HG03045 (cell line): ENCODE results near the gene C3orf18.

ENCODE experiments used
- ATAC-seq: cut with Tn5 transposase; IDR thresholded peaks from one replicate; pipeline ENCODE4 v1.9.1; 2021; ENCODE audit warnings: mild to moderate bottlenecking, moderate library complexity; ENCODE audit not compliant: unreplicated experiment

Gene C3orf18

DNA sequence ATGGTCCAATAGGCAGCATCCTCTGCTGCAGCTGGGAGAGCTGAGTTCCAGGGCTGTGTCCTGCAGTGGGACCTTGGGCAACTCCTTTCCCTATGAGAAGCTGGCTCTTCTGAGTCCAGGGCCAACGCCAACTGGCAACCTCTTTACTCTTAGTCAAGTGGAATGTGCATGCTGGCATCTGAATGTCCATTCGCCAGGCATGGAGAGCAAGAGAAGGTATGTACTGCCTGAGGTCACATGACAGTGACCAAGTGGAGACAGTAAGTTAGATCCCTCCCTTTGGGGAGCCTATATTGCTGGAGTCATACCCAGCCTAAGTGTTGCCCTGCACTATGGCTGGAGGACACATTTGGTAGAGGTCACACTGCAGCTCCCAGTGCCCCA lies 13.9 kb upstream of the C3orf18 start:
- ATAC-seq: no peak

DNA sequence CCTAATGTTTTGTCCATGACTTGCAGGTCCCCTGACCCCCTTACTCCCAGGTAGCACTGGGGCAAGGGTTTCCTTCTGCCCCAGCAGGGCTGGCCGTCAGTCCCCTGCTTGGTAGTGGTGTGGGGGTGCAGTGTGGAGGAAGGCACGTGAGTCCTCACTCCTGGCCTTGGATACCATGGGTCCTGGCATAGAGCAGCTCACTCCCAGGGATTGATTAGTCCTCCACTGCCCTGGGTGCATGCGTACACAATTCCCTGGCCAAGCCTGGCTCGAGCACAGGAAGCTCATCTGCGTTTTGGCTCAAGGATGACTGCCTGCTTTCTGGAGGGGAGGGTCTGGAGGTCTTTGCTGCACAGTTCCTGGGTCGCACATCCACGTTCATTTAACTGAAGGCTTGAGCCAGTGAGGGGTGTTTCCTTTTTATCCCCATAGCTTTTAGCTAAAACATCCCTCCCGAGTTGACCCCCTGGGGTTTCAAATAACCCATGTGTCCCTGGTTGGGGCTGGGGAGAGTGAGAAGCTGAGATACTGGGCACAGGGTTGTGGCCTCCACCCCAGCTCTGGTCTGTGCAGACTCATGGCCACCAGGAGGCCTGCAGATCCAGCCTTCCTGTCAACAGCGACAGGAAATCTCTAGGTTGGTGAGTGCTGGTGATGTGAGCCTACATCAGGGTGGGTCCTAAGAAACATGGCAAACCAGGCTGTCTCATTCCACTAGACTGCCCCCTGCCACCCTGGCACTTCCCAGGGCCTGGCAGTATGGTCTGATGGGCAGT lies 13.3 kb upstream of the C3orf18 start:
- no peak for ATAC-seq

DNA sequence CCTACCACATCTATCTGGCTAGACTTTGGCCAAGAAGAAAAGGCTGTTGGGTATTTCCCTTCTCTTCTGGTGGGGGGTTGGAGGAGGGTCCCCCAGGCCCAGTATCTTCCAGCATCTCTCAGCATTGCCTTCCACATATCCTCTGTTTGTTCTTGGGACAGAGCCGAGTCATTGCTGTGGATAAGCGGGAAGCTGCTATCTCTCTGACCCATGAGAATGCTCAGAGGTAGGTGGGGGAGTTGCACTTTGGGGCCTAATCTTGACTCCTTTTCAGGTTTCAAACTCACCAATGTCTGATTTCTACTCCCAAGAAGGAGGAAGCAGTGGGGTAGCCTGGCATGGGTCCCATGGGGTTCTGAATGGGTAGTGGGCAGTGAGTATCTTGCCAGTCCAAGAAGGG lies 9.8 kb upstream of the C3orf18 start:
- ATAC-seq: no peak

DNA sequence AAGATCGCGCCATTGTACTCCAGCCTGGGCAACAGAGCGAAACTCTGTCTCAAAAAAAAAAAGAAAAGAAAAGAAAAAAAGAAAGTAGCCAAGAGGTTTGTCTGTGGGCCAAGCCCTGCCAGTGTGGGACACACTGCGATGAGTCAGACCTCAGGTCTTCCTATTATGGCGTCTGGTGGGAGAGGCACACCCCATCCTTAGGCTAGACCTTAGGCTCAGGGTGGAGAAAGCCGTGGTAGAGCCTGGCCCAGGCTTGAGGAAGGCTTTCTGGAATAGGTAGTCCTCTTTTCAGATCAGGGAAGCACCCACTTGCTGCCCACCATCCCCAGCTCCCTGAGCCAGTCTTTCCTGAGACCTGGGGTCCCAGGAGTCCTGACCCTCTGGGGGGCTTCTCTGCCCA lies 7.8 kb upstream of the C3orf18 start:
- no peak for ATAC-seq

DNA sequence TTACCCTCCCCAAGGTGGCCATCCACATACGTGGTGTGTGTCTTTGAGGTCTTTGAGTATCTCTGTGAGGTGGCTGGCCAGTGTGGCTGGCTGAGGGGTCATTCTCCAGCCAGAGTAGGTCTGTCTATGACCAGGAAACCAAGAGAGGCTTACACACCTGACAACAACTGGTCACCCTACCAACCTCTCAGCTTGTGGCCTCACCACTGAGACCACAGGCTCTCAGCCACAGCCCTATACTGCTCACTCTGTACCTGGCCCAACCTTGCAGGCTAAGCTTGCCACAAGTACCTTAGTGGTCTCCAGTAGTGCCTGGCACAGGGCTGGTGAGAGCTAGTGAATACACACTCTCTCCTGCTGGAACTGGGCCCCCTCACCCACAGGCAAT lies 6.9 kb upstream of the C3orf18 start:
- no peak for ATAC-seq

DNA sequence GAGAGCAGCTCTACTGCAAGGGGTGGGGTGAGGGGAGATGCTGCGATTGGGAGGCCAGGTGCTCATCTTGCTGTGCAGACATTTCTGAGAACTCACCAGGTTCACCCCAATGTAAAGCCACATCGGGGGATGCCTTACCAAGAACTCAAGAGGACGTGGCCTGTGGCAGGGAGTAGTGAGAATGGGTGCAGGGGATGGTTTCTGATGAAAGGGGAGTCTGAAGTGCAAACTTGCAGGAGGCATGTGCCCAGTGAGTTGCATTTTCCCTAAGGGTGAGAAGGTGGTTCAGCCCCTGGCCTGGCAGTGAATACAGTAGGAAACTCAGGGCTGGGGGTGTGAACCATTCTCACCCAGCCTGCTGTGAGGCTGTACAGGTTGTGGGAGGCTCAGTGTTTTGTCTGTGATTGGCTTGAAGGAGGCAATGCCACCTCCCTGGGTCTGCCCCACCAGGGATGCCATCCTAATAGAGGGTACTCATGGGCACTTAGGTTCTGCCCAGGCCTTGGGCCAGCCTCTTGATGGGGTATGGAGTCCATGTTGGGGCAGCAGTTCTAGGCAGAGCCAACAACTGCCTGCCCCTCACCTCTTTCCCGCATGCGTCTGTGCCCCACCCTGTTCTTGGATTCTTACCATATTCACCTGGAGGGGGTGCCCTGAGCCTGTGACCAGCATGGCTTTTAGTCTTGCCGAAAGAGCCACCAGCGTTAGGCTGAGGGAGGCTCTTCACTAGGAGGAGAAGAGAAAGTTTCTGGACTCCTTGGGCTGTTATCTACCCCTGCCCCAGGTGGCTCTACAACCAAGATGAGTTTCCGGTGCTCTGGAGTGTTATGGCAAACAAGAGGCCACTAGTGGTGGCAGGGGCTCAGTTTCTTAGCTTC lies 6.3 kb upstream of the C3orf18 start:
- no peak for ATAC-seq

DNA sequence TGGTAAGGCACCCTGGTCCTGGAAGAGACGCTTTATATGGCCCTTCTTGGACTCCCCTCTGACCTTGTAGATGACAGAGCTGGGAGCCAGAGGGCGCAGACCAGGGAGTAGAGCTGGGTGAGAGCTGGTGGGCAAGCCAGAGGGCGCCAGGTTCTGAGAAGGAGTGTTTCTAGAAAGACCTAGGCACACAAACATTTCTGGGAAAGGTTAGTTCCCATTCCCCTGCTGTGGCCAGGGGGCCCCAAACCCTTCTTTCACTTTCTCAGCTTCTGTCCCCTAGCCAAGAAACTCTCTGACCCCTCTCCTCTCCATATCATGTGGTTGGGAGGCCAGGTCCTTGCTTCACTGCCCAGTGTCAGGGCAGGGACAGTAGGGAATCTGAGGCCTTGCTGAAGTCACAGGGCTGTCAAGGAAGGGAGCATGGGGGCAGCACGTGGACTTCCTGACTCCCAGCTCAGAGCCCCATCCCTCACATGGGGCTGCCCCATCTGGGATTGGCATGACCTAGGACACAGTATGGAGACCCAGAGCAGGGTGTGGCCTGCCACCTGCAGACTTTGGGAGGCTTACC lies 5.3 kb upstream of the C3orf18 start:
- no peak for ATAC-seq

DNA sequence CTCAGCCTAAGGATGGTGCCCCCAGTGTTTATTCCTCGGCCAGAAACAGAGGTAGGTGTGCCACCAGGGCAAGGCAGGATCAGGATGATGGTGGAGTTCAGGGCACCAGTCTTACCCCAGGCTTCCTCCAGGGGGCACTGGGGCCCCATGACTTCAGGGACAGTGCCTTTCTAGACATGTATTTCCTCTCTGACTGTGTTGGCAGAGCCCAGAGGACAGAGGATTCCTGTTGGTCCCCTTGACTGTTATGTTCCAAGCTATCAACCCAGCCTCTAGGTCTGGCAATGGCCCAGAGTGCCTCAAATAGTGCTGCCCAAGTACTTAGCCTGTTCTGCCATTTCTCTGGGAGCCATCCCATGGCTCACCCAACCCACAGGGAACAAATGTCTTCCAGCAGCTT lies 4.6 kb upstream of the C3orf18 start:
- no peak for ATAC-seq

DNA sequence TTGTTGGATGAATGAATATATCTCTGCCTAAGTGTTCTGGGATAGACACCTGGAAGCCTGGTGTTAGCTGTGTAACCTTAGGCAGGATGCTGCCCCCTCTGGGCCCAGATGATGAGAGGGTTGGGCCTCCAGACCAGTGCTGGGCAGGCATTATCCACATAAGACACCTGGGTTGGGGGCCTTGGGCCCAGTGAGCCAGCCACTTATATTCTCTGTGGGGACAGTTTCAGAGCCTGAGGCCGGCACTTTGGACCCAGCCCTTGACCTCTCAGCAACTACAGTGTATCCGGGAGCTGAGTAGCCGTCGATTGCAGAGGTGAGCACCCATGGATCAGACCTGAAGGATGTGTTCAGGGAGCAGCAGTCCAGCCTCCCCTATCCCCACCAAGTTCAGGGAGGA lies 3.9 kb upstream of the C3orf18 start:
- ATAC-seq: no peak

DNA sequence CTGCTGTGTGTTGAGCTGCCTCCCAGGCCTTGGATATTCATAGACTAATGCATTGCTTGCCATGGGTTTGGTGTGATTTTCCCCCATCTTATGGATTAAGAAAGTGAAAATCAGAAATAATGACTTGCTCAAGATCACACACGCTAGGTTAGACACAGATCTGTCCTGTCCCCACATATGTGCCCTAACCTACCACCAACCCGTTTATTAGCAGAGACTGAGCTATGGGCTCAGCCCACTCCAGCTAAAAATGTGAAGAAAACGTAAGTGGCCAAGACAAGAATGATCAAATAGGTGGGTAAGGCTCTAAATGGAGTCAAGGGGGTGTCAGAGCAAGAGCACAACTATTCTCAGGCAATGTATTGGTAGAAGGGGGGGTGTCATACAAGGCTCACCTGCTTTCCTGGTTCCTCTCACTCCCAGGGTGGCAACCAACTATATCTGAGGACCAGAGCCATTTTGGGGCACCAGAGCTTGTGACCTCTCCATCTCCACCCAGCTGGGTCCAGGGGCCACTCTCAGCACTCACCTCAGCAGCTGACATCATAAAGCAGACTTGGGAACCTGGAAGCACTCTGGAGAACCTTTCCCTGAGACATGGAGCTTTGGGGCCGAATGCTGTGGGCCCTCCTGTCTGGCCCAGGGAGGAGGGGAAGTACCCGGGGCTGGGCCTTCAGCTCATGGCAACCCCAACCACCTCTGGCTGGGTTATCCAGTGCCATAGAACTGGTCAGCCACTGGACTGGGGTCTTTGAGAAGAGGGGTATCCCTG lies 3.1 kb upstream of the C3orf18 start:
- ATAC-seq: no peak

DNA sequence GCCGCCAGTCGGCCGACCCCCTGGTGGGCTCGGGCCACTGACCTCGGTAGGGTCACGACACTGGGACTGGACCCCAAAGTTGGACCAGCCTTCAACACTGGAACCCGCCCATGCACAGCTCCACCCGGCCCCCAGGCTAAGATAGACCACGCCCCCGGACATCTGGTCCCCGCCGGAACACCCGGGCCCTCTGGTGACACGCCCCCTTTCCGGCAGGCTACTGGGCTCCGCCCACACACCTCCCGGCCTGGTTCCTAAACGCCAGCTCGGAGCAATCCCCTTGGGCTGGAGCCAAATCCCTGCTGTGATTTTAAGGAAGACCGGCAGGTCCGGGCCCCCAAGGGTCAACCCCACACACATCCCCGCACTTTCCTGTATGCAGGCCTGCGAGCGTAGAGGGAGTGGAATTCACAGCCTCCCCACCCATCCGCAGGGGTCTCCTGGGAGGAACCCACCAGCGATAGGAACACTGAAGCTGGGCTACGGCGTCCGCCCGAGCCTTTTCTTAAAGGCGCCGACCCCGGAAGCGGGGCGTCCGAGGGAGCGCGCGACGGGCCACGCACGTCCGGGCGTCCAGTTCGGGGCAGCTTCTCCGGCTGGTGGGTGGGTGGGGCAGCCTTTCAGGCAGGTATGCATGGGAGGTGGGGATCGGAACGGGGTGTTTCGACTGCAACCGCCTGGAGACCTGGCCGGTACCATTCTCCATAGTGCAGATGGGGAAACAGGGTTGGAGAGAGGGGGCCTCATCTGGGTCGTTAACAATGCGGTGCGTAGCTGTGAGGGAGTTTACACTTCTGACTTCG lies 1.6 kb upstream of the C3orf18 start, which contains the start of gene HEMK1:
Gene HEMK1, plus strand, starts transcription at position 576 of the 803 bp plus-strand sequence. CDS start 1,583 bp downstream, outside the sequence.
- ATAC-seq: peak; percentile 69

DNA sequence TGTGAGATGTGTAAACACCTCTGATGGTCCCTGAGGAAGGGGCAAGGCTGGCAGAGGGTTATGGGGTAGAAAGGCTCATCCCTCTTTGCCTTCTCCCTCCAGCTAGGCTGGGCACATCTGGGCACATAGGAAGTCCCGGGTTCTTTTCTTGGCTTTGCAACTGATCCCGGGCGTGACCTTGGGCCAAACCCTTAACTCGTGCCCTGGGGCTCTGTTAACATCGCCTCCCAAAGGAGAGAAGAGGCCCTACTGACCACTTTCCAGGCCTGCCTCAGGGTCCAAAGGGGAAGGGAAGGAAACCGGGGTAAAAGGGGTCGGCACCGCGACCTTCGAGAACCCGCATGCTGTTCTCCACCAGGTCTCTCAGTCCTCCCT lies 549 bp downstream of the C3orf18 start:
- no peak for ATAC-seq

DNA sequence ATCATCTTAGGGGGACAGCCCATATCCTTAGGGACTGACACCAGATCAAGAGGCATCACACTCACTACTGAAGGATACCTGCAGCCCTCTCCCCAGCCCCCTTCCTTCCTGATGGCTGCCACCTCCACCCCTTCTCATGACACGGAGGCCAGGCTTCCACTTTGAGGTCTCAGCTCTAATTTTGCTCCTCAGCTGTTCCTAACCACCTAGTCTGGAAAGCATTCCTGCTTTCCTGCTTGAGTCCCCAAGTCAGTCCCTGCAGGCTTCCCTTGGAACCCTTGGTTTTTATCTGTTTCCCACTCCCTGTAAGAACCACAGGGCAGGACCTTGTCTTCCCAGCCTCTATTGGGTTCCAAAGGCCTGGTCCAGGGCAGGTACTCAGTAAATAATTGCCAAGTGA lies 3.2 kb downstream of the C3orf18 start:
- no peak for ATAC-seq

DNA sequence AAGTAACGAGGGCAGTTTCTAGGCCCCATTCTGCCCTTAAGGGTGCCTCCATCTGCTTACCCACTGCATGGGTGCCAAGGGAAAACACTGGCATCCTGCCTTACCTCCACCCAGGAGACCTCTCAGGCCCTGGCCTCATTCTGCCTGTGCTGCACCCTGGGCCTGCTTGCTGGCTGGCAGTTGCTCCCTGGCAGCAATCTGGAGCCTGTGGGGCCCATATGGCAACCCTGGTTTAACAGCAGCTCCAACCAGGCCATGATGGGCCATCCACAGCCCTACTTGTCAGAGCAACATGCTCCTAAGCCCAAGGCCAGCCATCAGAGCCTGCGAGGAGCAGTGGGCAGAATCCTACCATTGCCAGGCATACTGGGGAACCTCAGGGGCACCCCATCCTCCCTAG lies 3.7 kb downstream of the C3orf18 start:
- ATAC-seq: no peak

DNA sequence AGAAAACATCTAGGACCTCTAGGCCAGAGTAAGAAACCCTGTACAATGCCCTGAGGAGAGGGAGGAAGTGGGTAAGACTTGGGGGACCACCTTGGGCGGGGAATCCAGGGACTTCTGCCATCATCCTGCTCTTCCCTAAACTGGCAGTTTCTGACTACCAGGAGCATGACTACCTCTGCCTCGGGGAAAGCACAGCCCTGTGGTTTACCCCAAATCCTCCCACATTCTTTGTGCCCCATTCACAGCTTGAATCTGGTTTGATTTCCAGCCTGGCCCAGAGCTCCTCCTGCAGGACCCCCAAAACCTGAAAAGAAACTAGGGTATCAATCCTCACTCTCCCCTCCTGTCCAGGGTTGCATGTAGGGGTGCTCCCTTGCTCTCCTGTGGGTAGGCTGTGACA lies 4.7 kb downstream of the C3orf18 start:
- ATAC-seq: no peak

DNA sequence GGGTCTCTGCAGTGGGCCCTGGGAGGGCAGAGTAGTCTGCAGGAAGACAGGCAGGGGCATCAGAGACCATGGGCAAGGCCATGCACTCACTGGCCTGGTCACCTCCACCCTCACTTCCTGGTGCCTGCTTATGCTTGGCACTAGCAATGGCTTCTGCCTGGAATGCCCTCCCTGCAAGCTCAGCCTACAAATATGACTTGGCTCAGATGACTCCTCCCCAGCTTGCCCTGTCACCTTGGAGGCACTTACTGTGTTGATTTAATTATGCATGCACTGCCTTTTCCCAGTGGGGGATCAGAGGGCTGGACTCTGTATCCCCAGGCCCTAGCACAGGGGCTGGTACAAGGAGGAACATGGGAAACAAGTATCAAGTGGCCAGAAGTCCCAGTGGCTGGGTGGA lies 7.8 kb downstream of the C3orf18 start:
- ATAC-seq: no peak

DNA sequence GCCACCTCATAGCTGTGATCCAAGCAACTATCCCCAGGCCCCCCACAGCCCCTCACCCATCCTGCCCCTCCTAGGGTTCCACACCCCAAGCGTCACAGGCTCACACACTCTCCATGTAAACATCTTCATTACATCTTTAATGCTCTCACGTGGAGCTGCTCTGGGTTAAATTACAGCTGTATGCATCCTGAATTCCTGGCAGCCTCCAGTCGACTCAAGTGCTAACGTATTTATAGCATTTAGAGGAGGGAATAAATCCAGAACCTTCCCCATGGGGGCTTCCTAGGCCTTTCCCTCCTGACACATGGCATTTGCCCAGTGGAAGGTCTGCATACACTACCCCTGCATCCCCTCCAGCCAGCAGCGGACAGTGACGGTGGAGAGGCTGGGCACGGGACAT lies 9.6 kb downstream of the C3orf18 start:
- ATAC-seq: no peak

DNA sequence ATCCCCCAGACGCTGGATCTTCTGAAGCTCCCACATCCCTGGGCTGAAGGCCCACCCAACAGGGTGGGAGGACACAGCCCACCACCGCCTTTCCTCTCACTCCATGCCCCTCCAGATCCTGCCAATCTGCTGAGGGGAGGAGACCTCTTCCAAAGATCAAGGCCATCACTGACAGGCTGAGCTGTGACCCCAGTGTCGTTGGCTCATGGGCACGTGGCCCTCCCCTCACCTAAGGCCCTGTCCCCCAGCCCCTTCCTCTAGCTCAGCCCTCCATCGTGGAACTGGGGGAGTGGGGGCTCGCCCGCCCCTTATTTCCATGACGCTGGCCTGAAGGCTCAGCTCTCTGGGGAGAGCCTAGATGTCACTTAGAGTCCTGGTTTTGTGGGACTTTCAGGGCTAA lies 10.4 kb downstream of the C3orf18 start:
- no peak for ATAC-seq

DNA sequence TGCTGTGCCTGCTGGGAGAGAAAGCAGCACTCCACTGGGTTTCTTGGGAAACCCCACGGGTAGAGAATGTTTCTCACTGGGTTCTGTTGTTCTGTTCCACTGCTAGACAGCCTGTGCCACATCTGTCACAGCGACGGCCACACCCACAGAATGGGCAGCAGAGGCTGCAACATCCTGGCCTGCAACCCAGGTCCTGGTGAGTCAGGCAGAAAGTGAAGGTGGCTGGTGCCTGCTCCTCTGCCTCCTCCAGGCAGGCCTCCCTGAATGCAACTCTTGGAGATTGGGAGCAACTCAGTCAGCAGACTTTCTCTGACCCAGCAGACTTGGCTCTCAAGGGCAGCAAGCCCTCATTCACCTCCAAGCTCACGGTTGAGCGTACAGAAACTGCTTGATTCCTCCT lies 13.0 kb downstream of the C3orf18 start:
- ATAC-seq: no peak

DNA sequence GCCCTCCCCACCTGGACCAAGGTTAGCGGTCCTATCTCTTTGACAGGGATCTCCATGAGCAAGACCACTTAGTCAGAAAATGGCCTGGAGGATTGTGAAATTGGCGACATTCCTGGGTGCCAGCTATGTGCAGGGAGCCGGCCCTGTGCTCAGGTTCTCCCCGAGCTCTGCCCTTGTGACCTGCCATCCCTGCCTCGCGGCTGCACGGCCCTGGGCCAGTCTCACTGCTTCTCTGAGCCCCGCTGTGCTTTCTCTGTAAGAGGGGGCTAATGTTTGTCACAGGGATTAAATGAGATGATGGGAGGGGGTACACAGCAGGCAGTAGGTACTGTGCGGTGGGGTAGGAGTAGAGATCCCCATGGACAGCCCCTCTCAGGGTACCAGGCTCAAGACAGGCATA lies 14.9 kb downstream of the C3orf18 start:
- ATAC-seq: no peak
